Uterus (tissue), 2 donors: ENCODE data around the gene KCTD6.

ENCODE experiments used
- POLR2A ChIP-seq, 2 donors: fragments of 450-650 bp; IDR thresholded peaks; one replicate each; pipeline ENCODE4 v1.6.1; 2016; ENCODE audit warnings: antibody characterized with exemption in 2 of 2, mild to moderate bottlenecking in 1 of 2, moderate library complexity in 1 of 2
- TF ChIP-seq, protein P1 (sequence below), 4 experiments: fragments of 200-600 bp in 2 of 4; fragments of 450-650 bp in 2 of 4; sonication (generic) in 2 of 4; IDR thresholded peaks; one replicate each; pipeline ENCODE4 v1.5.1; 2016 to 2019; ENCODE audit warnings: antibody characterized with exemption in 4 of 4, mild to moderate bottlenecking in 2 of 4, moderate library complexity in 1 of 4

GRCh38 chr3:58478781-58479180 is 13.1 kb upstream of the KCTD6 start:
- TF ChIP-seq, protein P1, sequence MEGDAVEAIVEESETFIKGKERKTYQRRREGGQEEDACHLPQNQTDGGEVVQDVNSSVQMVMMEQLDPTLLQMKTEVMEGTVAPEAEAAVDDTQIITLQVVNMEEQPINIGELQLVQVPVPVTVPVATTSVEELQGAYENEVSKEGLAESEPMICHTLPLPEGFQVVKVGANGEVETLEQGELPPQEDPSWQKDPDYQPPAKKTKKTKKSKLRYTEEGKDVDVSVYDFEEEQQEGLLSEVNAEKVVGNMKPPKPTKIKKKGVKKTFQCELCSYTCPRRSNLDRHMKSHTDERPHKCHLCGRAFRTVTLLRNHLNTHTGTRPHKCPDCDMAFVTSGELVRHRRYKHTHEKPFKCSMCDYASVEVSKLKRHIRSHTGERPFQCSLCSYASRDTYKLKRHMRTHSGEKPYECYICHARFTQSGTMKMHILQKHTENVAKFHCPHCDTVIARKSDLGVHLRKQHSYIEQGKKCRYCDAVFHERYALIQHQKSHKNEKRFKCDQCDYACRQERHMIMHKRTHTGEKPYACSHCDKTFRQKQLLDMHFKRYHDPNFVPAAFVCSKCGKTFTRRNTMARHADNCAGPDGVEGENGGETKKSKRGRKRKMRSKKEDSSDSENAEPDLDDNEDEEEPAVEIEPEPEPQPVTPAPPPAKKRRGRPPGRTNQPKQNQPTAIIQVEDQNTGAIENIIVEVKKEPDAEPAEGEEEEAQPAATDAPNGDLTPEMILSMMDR (IDR thresholded peaks at IDR 0.05) = no peak
- no peak for TF ChIP-seq POLR2A (IDR thresholded peaks at IDR 0.05)
